GM08714 (cell line): Measurements from ENCODE around the gene QSER1.

Experiments used
- H3K4me3 ChIP-seq: fragments of 200-500 bp; sonication (Bioruptor generic); 2 replicates; pipeline ENCODE4 v1.5.1; 2014; ENCODE audit warnings: mild to moderate bottlenecking, low read length, inconsistent platforms
- ZNF274 ChIP-seq: IDR thresholded peaks from 2 replicates; pipeline ENCODE4 v1.6.1; 2012; ENCODE audit warnings: mild to moderate bottlenecking, low read depth, low read length

QSER1 gene

DNA sequence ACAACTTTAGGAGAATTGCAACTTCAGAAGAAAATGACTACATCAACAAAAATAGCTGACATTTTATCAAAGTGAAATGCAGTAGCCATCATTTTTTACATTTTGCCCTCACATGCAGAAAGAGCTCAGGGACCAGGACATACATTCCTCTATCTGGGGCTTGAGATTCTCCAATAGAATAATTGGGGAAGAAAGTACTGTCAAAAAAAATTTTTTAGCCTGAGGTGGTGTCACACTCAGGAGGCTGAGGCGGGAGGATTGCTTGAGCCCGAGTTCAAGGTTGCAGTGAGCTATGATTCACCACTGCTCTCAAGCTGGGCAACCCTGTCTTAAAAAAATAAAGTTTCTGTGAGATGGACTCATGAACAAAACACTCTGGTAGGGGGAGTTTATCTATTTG lies 90.9 kb downstream of the QSER1 start:
- no peak overlapping the region for H3K4me3 ChIP-seq
- no peak for TF ChIP-seq ZNF274

DNA sequence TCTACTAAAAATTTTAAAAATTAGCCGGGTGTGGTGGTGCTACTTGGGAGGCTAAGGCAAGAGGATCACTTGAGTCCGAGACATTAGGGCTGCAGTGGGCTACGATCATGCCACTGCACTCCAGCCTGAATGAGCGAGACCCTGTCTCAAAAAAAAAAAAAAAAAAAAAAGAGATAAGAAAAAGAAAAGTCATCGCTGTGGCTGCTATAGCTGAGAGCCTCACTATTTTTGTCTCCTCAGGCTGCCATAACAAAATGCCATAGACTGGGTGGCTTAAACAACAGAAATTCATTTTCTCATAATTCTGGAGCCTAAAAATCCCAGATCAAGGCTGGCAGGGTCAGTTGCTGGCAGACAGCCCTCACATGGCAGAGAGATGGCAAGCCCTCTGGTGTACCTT lies 93.0 kb downstream of the QSER1 start:
- TF ChIP-seq ZNF274 = no peak
- H3K4me3 ChIP-seq = no peak overlapping the region

DNA sequence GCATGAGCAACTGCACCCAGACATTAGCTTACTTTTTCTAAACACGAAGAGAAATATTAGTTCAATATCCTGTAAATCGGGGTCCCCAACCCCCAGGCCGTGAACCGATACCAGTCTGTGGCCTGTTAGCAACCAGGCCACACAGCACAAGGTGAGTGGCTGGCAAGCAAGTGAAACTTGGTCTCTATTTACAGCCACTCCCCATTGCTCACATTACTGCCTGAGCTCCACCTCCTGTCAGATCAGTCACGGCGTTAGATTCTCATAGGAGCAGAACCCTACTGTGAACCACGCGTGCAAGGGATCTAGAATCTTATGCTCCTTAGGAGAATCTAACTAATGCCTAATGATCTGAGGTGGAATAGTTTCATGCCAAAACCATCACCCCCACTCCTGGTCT lies 95.2 kb downstream of the QSER1 start:
- TF ChIP-seq ZNF274 = no peak
- no peak overlapping the region for H3K4me3 ChIP-seq

DNA sequence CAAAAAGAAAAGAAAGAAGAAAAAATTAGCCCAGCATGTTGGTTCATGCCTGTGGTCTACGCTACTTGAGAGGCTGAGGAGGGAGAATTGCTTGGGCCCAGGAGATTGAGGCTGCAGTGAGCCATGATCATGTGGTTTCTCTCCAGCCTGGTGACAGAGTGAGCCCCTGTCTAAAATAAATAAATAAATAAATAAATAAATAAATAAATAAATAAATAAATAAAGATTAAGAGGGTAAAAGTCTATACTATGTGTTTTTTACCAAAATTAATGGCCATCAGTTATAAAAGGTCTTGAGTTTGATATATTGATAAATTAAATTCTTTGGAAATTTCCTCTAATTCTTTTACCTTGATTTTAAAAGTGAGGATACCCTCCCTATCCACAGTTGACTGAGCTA lies 97.9 kb downstream of the QSER1 start:
- no peak overlapping the region for H3K4me3 ChIP-seq
- TF ChIP-seq ZNF274 = no peak

DNA sequence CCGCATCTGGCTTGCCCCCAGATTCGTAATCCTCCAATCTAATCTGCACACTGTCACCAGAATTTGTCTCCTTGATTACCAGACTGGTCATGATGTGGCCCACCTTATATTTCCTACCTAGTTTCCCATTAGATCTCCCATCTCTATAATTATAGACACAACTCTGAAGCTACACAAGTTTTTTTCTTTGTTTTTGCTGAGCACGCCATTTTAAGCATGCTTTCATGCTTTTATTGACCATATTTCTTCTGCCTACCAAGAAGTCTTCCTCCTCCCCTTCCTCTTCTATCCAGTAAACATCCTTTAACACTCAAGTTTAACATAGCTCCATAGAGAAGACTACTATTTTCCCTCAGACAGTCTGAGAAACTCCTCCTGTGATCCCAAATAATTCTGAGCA lies 98.8 kb downstream of the QSER1 start:
- H3K4me3 ChIP-seq = no peak overlapping the region
- TF ChIP-seq ZNF274 = no peak

DNA sequence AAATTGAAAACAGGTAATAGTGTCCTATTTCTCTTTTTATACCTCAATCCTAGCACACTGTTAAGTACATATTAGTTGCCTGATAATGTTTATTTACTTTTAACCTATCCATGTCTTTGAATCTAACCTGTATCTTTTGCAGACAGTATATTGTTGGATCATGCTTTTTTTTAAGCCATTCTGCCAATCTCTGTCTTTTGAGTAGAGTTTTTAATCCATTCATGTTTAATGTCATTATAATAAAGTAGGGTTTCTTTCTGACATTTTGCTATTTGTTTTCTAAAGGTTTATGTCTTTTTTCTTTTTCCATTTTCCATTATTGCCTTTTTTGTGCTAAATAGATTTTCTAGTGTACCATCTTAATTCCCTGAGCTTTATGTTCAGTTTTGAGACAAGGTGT lies 99.3 kb downstream of the QSER1 start:
- no peak for TF ChIP-seq ZNF274
- H3K4me3 ChIP-seq = no peak overlapping the region

DNA sequence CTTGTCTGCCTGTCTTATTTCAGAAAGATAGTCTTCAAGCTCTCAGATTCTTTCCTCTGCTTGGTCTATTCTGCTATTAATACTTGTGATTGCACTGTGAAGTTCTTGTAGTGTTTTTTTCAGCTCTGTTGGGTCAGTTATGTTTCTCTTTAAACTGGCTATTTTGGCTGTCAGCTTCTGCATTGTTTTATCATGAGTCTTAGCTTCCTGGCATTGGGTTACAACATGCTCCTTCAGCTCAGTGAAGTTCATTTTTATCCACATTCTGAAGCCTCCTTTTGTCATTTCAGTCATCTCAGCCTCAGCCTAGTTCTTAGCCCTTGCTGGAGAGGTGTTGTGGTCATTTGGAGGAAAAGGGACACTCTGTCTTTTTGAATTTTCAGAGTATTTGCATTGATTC lies 107.6 kb downstream of the QSER1 start:
- TF ChIP-seq ZNF274 = no peak

DNA sequence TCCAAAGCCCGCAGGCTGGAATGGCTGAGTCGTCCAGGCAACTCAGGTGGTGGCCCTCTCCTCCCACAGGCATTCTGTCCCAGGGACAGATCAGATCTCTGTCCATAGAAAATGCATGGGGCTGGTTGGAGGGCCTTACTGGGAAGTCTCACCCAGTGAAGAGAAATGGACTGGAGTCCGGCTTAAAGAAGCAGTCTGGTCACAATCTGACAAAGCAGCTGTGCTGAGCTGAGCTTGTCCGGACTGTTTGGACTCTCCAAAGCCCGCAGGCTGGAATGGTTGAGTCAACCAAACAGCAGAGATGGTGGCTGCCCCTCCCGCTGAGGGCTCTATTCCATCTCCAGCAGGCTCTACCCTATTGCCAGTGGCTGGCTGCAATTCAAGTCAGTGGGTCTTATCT lies 108.7 kb downstream of the QSER1 start:
- no peak for TF ChIP-seq ZNF274
- H3K4me3 ChIP-seq = no peak overlapping the region

More for the DNA sequence above, 107.6 kb downstream of the QSER1 start:
- no peak overlapping the region for H3K4me3 ChIP-seq

DNA sequence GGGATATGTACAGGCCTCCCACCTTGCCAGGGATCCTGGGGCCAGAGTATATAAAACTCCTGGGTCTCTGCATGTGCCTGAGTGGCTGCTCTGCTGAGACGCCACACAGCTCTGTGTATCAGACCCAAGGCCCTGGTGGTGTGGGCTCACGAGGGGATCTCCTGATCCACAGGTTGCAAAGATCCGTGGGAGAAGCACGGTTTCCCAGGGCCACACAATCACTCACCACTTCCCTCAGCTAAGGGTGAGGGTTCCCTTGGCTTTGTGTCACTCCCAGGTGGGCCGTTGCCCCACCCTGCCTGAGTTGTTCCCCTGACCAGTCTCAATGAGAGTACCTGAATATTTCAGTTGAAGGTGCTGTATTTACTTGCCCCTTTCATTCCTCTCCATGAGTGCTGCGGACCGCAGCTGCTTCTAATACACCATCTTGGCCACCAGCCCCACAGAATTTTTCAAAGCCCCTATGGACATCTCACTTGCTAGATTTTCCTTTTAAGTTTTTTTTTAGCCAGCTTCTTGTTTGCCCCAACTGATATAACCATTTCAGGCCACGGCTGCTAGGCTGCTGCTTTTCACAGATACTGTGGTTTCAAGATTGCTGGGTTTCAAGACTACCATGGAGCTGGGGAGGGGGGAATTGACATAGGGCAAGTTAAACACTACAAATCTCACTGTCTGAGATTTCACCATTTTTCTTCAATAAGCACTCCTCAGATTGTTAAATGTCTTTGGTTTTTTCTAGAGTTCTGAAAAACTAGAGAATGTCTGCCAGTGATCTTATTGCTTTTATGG lies 109.3 kb downstream of the QSER1 start:
- no peak overlapping the region for H3K4me3 ChIP-seq
- no peak for TF ChIP-seq ZNF274

DNA sequence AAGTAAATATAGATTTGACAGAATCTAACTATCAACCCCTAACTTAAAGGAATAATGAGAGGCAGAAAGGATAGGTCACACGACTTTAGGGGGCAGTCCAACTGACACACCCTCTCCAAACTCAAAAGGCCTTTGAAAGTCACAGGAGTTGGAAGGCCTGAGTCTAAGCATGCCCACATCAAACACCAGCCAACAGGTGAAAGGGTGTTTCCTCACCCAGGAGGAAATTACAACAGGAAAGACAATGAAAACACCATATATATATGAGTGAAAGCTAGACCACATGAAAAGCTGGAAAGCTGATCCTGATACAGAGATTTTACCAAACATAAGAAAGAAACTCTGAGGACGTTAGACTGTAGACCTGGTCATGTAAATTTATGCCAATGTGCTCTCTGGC lies 112.6 kb downstream of the QSER1 start:
- no peak for TF ChIP-seq ZNF274
- no peak overlapping the region for H3K4me3 ChIP-seq

DNA sequence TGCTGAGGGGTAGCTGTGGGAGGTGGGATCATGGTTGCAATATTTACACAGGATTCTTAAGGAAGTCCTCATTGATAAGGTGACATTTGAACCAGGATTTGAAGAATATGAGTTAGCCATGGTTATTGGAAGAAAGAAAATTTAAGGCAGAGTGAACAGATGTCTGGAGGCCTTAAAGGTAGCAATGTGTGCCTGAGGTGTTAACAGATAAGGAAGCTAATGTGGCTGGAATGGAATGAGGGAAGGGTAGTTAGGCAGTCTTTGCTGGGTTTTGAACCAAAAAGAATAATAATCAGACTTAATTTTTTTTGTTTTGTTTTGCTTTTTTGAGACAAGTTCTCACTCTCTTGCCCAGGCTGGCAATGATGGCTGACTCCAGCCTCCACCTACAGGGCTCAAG lies 113.4 kb downstream of the QSER1 start:
- no peak for TF ChIP-seq ZNF274
- no peak overlapping the region for H3K4me3 ChIP-seq

DNA sequence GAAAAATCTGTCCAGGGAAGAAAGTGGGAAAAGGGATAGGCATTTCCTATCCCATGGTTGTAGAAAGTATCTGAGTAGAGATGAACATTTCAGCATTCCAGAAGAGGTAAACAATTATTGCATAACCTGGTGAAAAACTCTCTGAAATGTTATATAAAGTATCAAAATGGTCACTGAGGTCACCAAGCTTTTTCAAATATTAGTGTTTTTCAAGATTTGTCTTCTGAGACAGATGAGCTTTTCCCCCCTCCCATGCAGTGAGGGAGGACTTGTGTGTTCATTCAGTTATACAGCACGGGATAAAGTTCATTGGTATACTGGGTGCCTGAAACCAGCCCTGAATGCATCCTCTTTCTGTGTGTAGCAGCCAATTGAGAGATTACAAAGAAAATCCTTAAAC lies 121.1 kb downstream of the QSER1 start:
- no peak overlapping the region for H3K4me3 ChIP-seq
- TF ChIP-seq ZNF274 = no peak

DNA sequence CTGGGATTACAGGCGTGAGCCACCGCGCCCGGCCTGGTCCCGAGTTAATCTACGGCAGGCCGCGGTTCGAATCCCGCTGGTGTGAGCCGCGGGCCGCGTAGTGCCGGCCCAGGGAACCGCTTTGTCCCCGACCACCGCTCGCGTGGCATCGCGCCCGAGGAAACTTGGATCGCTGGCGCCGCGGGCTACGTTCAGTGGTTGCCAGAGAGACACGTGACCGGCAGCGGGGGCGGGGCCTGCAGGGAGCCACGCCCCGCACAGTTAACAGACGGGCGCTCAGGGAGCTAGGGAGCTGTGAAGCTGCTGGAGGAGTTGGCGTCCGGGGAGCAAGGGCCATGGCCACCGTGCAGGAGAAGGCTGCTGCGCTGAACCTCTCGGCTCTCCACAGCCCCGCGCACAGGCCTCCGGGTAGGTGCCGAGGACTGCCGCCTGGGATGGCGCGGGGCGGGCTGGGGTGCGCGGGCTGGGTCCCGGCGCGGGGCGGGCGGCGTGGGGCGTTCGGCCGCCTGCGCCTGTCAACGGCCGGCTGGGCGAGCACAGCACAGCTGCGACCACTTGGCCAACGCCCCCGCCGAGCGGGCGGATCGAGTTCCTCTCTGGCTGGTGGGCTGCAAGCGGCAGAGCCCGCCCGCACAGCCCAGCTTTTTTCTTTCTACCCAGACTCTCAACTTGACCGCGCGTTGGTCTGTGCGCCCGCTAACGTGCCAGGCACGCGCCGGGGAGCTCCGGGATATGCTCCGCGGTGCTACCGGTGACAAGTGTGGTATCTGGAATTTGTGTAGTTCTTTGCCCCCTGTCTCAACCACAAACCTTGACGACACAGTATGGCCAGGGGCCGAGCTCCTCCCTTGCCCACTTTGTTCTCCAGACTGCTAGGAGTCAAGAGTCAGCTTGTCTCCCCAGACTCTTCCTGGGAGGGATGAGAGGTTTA lies 123.3 kb downstream of the QSER1 start, which contains the start of gene DEPDC7:
Gene DEPDC7 (plus strand): TSS at position 258 of the 931 bp plus-strand sequence. CDS start 78 bp downstream, at position 336.
- no peak for TF ChIP-seq ZNF274
- H3K4me3 ChIP-seq = peak within 1 kb of the TSS; percentile 71; the same call in 1 of the 2 replicates

DNA sequence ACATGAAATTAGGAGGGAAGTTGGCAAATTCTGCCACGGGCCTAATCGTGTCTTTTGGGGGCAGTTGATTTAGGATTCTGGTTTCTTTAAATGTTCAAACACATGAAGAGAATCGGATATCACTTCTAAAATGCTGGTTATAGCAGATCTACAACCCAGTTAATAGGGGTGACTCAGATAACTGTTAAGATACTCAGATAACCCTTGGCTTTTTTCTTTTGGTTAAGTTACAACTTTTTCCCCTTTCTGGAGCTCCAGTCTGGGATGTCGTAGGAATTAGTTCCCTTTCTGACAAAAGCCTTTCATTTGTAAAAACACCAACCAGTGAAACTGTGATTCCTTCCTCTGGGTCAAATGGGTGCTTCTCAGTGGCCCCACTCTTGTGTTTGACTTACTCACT lies 124.0 kb downstream of the QSER1 start:
- H3K4me3 ChIP-seq = no peak overlapping the region
- TF ChIP-seq ZNF274 = no peak

DNA sequence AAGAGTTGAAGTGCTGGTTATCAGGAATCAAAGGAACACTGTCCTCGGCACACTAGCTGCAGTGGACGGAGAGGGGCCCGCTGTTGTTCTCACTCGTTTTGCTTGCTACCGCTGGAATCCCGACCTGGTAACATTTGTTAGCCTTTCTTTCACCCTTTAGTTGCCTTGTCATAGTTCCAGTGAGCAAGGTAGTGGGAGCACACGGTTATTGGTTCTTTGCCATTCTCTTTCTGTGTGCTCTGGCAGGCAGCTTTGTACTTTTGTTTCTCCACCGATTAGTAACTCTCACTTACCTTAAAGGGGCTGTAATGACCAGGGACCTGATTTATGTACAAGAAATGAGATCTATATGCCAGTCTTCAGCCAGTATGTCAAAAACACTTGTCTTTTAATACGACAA lies 124.9 kb downstream of the QSER1 start:
- TF ChIP-seq ZNF274 = no peak

More for the DNA sequence above, 124.9 kb downstream of the QSER1 start:
- no peak overlapping the region for H3K4me3 ChIP-seq
